Activated CD4-positive, alpha-beta memory T cell treated with anti-CD3 and anti-CD28 coated beads, Interleukin-2, amount 10 ng/mL, durations not matched to agents 7 days and 5 days (primary cell): ENCODE results near the gene AQP2. TPM values are rescaled to one million over a fixed set of nuclear protein-coding genes. Genes with fewer than 3 reads are reported as not detected.

ENCODE experiments used
- CTCF ChIA-PET: fragments of 350-600 bp; sonication (Branson Sonifier 250); formaldehyde crosslinking; loops from one replicate; lab custom pipeline; 2021; ENCODE audit warnings: antibody characterized with exemption, inconsistent platforms; lab: Charles Lee
- POLR2A ChIA-PET: fragments of 350-600 bp; sonication (Branson Sonifier 250); formaldehyde crosslinking; loops from one replicate; lab custom pipeline; 2021; ENCODE audit warnings: antibody characterized with exemption; lab: Charles Lee
- DNase-seq: peaks from one replicate; pipeline ENCODE4 v3.0.0-alpha.2; 2020
- H3K27ac Mint-ChIP-seq: one replicate; pipeline ENCODE4 v1.8.0; 2021; ENCODE audit warnings: mild to moderate bottlenecking, mixed read lengths
- H3K27me3 Mint-ChIP-seq: one replicate; pipeline ENCODE4 v1.8.0; 2021; ENCODE audit warnings: mixed read lengths
- H3K36me3 Mint-ChIP-seq: one replicate; pipeline ENCODE4 v1.8.0; 2021; ENCODE audit warnings: low read depth, mixed read lengths
- H3K4me1 Mint-ChIP-seq: one replicate; pipeline ENCODE4 v1.8.0; 2021; ENCODE audit warnings: mixed read lengths
- H3K4me3 Mint-ChIP-seq: one replicate; pipeline ENCODE4 v1.8.0; 2021; ENCODE audit warnings: mild to moderate bottlenecking, mixed read lengths
- H3K9me3 Mint-ChIP-seq: one replicate; pipeline ENCODE4 v1.8.0; 2021; ENCODE audit warnings: mixed read lengths
- total RNA-seq, 2 experiments: library from RNA; stranded (reverse); gene quantifications; one replicate each; pipeline ENCODE4 v1.2.3, GENCODE V29; 2021

AQP2 gene
- total RNA-seq, 2 experiments from 2014 or later = not detected

DNA sequence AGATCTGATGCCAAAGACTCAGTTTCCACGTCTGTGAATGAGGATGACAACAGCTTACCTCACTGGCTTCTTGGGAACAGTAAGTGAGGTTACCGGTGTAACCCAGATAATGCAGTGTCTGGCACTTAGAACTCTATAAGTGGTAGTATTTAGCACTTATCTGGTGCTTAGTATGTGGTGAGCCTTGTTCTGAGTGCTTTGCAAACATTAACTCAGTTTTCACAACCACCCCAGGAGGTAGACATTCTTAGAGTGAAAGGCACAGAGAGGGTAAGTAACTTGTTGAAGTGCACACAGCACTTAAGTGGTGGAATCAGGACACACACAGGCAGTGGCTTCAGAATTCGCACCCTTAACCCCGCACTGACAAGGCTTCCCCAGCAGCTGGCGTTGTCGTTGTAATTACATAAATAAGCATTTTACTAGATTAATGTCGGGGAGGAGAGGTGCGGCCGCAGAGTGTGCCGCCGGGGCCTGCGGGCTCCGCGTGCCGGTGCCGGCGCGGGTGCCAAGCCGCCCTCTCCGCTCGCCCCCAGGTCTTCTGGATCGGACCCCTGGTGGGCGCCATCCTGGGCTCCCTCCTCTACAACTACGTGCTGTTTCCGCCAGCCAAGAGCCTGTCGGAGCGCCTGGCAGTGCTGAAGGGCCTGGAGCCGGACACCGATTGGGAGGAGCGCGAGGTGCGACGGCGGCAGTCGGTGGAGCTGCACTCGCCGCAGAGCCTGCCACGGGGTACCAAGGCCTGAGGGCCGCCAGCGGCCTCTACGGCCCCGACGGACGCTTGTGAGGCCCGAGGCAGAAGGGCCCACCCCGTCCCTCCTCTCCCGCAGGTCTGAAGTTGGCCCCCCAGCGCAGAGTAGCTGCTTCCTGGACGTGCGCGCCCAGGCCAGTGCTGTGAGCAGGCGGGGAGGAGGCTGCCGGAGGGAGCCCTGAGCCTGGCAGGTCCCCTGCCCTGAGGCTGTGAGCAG lies 4.6 kb downstream of the AQP2 start:
- Mint-ChIP-seq H3K27me3 (peaks cover 67% of the 10 kb centered on the region), H3K9me3 (no peaks in the 10 kb centered on the region), H3K36me3 (no peaks in the 10 kb centered on the region), H3K4me1 (peaks cover under 1% of the 10 kb centered on the region), H3K4me3 (no peak overlapping the region), H3K27ac (no peak overlapping the region)
- POLR2A ChIA-PET = interaction anchor here (1.7 kb wide), 1 partner anchor 10 kb away, joined by 4 read pairs; no protein-coding TSS in a partner anchor
- no peak for DNase-seq
- CTCF ChIA-PET = interaction anchor here (0.8 to 1.3 kb wide), 2 partner anchors 10 to 12 kb away, joined by 4 to 5 read pairs; no protein-coding TSS in a partner anchor

DNA sequence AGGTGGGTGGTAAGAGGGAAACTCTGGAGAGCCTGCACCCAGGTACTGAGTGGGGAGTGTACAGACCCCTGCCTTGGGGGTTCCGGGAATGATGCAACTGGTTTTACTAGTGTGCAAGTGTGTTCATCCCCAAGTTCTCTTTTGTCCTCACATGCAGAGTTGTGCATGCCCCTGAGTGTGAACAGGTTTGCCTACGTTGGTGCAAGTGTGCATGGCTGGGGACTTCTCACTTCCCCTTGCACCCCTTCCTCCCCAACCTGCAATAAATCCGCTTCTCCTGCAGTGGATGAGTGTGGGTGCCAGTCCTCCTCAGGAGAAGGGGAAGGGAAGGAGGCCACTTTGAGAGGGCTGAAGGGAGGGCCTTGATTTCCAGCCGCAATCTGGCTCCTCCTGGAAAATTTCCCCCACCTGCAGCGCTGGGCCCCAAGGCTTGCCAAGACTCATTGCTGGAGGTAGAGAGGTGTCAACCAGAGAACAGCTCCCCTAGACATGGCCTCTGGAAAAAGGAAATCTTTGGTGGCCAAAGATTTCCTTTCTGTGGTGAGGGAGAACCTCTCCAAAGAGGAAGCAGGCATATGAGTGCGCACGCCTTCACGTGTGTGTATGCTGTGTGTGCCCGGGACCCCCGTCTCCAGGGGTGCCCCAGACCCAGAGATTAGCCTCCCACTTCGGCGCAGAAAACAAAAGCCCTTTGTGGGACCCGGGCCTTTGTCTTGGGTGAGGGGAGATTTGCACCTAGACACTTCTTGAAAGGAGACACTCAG lies 5.5 kb downstream of the AQP2 start:
- H3K4me1 Mint-ChIP-seq = peaks cover 7% of the 10 kb centered on the region
- DNase-seq = no peak
- H3K36me3 Mint-ChIP-seq = peaks cover 4% of the 10 kb centered on the region
- peaks cover 75% of the 10 kb centered on the region for H3K27me3 Mint-ChIP-seq
- POLR2A ChIA-PET = no interaction called here
- no peak overlapping the region for H3K27ac Mint-ChIP-seq
- H3K4me3 Mint-ChIP-seq = no peak overlapping the region
- no peaks in the 10 kb centered on the region for H3K9me3 Mint-ChIP-seq
- CTCF ChIA-PET = no interaction called here

DNA sequence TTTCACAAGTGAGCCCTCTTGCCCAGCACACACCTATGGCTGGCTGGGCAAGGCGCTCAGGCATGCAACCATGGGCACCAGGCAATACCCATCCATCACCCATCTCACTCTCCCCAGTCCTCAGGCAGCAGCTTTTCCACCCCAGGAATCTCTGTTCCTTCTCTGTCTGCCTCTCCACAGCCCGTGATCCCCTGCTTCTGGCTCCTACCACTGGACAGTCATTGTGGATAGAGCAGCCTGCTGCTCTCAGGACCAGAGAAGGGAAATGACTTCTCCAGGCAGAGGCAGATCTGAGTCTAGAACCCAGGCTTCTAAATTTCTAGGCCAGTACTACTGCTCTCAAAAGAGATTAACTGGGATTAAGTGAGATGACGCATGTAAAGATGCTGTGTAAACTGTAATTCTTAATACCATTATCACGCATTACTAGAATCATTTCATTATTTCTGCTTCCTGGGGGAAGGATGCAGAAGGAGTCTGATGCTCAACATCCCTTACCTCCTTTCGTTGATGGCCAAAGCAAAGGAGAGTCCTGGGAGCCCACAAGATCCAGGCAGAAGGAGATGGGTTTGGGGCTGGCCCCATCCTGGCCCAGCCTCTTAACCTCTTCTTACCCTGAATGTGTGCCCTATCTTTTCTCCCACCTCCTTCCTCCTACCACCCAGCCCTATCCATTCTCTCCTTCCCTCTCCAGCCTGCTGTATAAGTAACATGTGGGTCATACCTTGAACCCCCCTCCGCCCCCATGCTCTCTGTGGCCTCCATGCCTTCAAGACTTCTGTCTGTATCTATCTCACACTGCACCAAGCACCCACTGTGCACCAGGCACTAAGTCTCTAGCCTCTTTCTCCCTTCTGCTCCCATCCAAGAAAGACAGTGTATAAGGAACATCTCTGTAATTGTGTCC lies 6.4 kb downstream of the AQP2 start:
- ChIA-PET CTCF (interaction anchor here (1.0 to 4.6 kb wide), 3 partner anchors 10 to 216 kb away, joined by 3 to 19 read pairs (median 14); no protein-coding TSS in a partner anchor), POLR2A (interaction anchor here (0.7 to 1.5 kb wide), 2 partner anchors 12 to 14 kb away, joined by 3 read pairs; no protein-coding TSS in a partner anchor)
- H3K9me3 Mint-ChIP-seq = no peaks in the 10 kb centered on the region
- H3K4me3 Mint-ChIP-seq = no peak overlapping the region
- no peak overlapping the region for H3K27ac Mint-ChIP-seq
- no peak for DNase-seq
- H3K4me1 Mint-ChIP-seq = peaks cover 7% of the 10 kb centered on the region
- H3K36me3 Mint-ChIP-seq = peaks cover 4% of the 10 kb centered on the region
- peaks cover 75% of the 10 kb centered on the region for H3K27me3 Mint-ChIP-seq

DNA sequence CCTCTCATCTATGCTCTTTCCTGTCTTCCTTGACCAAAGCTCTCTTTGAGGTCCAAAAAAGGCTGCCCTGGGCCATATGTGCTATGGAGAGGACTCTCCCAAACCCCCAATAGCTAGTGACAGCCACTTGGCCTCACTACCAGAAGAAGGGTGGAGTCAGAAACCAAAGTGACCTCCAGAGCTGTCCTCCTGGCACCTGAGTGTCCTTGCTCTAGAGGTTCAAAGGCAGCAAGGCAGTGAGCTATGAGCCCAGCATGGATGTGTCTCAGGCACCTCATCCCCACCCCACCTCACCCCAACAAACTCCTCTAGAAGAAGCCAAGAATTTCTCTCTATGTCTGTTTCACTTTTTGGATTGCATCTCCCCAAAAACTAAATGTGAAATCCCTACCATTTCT lies 7.0 kb downstream of the AQP2 start:
- Mint-ChIP-seq H3K27ac (no peak overlapping the region), H3K4me3 (no peak overlapping the region), H3K27me3 (peaks cover 78% of the 10 kb centered on the region), H3K36me3 (peaks cover 4% of the 10 kb centered on the region), H3K9me3 (no peaks in the 10 kb centered on the region), H3K4me1 (peaks cover 7% of the 10 kb centered on the region)
- DNase-seq = no peak
- POLR2A ChIA-PET = interaction anchor here (0.7 to 1.5 kb wide), 2 partner anchors 12 to 15 kb away, joined by 3 read pairs; no protein-coding TSS in a partner anchor
- CTCF ChIA-PET = interaction anchor here (1.0 to 4.6 kb wide), 3 partner anchors 9 to 217 kb away, joined by 3 to 19 read pairs (median 14); no protein-coding TSS in a partner anchor

DNA sequence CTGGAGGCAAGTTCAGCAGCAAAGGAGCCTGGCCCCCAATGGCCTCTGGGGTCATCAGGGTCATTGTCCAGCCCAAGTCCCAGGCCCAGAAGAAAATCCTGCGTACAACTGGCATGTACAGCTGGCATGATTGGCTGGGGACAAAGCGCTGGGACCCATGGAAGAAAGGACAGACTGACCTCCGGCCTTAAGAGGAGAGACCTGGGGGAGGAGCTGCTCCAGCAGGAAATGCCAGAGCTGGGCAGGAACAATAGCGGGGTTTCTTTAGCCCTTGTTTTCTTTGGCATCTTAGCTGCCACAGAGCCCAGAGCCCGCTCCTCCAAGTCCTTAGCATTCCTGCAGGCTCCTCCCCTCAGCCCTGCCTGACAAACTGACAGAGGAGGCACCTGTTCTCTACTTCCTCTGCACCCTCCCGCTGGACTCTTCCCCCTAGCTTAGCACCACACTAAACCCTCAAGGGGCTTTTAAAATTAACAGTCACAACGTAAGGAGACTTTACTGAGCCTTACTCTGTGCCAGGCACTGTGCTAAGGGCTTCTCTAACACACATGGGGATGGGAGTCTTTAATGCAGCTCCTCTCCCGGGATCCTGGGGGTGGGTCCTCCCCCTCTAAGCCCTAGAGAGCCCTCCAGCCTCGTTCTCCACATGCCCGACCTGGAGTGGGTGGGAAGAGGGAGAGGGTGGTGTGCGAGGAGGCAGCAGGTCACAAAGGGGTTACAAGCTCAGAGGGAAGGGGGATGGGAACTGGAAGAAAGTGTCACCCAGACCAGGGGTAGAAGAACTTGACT lies 9.3 kb downstream of the AQP2 start:
- CTCF ChIA-PET = interaction anchor here (1.6 to 4.6 kb wide), 2 partner anchors 14 to 110 kb away, joined by 4 to 19 read pairs; no protein-coding TSS in a partner anchor
- POLR2A ChIA-PET = interaction anchor here (0.6 to 1.0 kb wide), 3 partner anchors 14 to 1258 kb away, joined by 3 to 4 read pairs (median 3); partner anchors contain the start of gene POU6F1
- H3K27ac Mint-ChIP-seq = no peak overlapping the region
- no peaks in the 10 kb centered on the region for H3K9me3 Mint-ChIP-seq
- peaks cover 4% of the 10 kb centered on the region for H3K36me3 Mint-ChIP-seq
- H3K27me3 Mint-ChIP-seq = peaks cover 86% of the 10 kb centered on the region
- no peak for DNase-seq
- H3K4me3 Mint-ChIP-seq = no peak overlapping the region
- peaks cover 7% of the 10 kb centered on the region for H3K4me1 Mint-ChIP-seq

DNA sequence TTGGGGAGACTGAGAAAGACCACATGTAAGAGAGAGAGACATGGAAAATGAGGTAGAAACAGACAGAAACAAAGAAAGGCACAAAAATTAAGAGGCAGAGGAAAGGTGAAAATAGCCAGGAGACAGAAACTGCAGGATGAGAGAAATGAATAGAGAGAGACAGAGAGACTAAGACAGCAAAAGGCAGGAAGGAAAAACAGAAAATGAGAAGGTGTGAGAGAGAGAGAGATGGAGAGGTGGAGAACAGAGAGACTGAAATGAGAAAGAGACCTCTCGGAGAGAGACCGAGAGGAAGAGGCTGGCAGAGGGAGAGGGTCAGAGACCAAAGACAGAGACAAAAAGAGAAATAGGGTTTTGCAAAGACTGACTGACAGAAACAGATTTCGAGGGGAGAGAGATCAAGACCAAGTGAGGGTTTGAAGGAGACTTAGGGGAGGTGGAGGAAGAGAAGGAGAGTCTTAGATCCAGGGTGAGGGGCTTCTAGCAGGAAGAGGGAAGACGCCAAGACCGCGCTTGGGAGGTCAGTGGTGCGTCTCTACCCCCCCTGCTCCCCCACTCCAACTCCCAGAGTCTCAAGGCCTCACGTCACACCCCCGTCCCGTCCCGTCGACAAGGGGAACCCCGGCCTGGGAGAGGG lies 10.1 kb downstream of the AQP2 start:
- peaks cover 7% of the 10 kb centered on the region for H3K4me1 Mint-ChIP-seq
- ChIA-PET POLR2A (interaction anchor here (0.6 to 1.0 kb wide), 2 partner anchors 15 to 1257 kb away, joined by 3 read pairs; partner anchors contain the start of gene POU6F1), CTCF (interaction anchor here (1.6 to 4.6 kb wide), 2 partner anchors 15 to 110 kb away, joined by 4 to 19 read pairs; no protein-coding TSS in a partner anchor)
- no peak for DNase-seq
- no peaks in the 10 kb centered on the region for H3K9me3 Mint-ChIP-seq
- H3K27ac Mint-ChIP-seq = no peak overlapping the region
- H3K36me3 Mint-ChIP-seq = peaks cover 4% of the 10 kb centered on the region
- H3K4me3 Mint-ChIP-seq = no peak overlapping the region
- H3K27me3 Mint-ChIP-seq = peaks cover 88% of the 10 kb centered on the region

DNA sequence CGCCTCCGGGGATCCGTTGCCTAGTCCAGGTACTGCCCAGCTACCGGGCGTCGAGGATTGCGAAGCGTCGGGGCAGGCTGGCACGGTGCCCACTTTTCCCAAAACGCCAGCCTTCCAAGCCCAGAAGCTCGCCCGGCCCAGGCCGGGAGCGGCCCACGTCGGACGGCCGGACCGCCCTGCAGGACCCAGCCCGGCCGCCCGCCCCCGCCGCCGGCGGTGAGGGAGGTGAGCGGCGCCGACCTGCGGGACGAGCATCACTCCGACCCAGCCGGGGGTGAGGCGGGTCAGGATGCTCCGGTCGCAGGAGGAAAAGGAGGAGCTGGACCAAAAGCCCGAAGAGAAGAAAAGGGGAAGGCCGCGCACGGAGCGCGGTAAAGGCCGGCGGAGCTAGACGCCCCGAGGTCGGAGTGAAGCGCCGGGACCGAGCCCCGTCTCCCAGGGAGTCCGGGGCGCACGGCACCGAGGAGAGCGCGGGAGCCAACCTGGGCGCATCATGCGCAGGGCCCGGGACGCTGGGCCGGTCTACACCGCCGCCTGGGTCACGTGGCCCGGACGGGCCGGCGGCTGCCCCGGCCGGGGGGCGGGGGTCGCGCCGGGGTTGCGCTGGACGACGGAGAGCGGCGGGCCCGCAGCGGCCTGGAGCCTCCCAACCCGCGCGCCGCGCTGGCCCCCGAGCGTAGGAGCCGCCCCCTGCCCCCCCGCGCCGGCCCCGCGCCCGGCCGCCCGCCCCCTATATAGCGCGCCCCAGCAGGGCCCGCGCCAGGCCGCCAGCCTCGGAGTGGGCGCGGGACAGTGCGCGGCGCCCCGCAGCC lies 10.8 kb downstream of the AQP2 start, which contains the start of gene AQP5:
Gene AQP5 (plus strand): TSS at position 762 of the 812 bp plus-strand sequence. CDS start 146 bp downstream, outside the sequence.
- no peak for DNase-seq
- ChIA-PET POLR2A (interaction anchor here (1.0 kb wide), 1 partner anchor 16 kb away, joined by 3 read pairs; no protein-coding TSS in a partner anchor), CTCF (interaction anchor here (4.6 kb wide), 1 partner anchor 16 kb away, joined by 19 read pairs; no protein-coding TSS in a partner anchor)
- Mint-ChIP-seq H3K4me3 (no peak within 1 kb of the TSS), H3K4me1 (peaks cover 7% of the 10 kb centered on the region), H3K36me3 (peaks cover 4% of the 10 kb centered on the region), H3K9me3 (no peaks in the 10 kb centered on the region), H3K27ac (no peak within 1 kb of the TSS), H3K27me3 (peaks cover 86% of the 10 kb centered on the region)

DNA sequence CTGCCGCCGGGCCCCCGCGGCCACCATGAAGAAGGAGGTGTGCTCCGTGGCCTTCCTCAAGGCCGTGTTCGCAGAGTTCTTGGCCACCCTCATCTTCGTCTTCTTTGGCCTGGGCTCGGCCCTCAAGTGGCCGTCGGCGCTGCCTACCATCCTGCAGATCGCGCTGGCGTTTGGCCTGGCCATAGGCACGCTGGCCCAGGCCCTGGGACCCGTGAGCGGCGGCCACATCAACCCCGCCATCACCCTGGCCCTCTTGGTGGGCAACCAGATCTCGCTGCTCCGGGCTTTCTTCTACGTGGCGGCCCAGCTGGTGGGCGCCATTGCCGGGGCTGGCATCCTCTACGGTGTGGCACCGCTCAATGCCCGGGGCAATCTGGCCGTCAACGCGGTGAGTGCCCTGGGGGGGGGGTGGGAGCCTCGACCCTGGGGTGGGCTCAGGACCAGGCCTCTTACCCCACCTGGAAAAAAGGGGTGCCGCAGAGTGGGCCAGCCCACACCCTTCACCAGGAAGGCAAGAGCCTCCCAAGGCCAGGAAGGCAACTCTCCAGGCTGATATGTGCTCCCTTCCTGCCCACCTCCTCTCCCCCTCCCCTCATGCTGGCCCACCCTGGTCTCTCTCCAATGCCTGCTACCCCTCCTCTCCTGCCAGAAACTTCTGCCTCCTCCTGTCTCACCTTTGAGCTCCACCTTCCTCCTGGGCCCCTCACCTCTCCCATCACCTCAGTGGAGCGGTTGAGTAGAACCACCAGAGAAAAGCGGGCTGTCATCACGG lies 11.6 kb downstream of the AQP2 start:
- Mint-ChIP-seq H3K4me3 (no peak overlapping the region), H3K27ac (no peak overlapping the region), H3K36me3 (peaks cover 4% of the 10 kb centered on the region), H3K4me1 (peaks cover 9% of the 10 kb centered on the region), H3K9me3 (no peaks in the 10 kb centered on the region), H3K27me3 (peaks cover 82% of the 10 kb centered on the region)
- no peak for DNase-seq
- ChIA-PET CTCF (interaction anchor here (1.0 kb wide), 1 partner anchor 17 kb away, joined by 3 read pairs; no protein-coding TSS in a partner anchor), POLR2A (no interaction called here)

DNA sequence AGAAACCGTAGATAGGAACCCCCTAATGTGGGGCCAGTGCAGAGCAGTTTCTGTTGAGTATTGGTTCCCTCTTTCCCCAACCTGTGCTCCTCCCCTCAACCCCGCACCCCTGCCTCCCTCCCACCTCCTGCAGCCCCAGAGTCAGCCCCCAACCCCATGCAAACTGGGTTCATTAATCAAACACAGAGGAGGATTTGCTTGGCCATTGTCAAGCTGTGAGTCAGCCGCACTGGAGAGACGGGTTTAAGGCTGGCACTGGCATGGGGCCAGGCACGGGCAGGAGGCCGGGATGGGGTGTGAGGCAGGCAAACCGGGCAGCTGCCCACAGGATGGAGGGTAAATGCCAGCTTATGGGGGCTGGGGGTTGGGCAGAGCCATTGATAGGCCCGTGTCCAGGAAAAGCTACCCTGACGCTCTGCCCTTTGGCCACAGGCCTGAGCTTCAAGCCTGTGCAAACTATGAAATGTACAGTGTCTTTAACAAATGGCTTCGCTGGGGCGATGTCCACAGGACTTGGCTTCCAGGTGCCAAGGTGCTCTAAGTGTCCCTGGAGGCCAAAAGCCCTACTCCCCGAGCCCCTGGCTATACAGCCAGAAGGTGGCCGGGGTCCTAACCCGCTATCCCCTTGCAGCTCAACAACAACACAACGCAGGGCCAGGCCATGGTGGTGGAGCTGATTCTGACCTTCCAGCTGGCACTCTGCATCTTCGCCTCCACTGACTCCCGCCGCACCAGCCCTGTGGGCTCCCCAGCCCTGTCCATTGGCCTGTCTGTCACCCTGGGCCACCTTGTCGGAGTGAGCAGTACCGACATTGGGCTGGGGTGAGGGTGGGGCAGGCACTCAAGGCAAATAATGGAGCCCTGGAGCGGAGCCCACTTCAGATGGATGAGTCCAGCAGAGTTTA lies 12.6 kb downstream of the AQP2 start:
- H3K4me1 Mint-ChIP-seq = peaks cover 10% of the 10 kb centered on the region
- POLR2A ChIA-PET = no interaction called here
- H3K9me3 Mint-ChIP-seq = no peaks in the 10 kb centered on the region
- no peak overlapping the region for H3K4me3 Mint-ChIP-seq
- CTCF ChIA-PET = interaction anchor here (1.0 kb wide), 1 partner anchor 18 kb away, joined by 3 read pairs; no protein-coding TSS in a partner anchor
- H3K27ac Mint-ChIP-seq = no peak overlapping the region
- H3K27me3 Mint-ChIP-seq = peaks cover 75% of the 10 kb centered on the region
- no peak for DNase-seq
- peaks cover 4% of the 10 kb centered on the region for H3K36me3 Mint-ChIP-seq
